NOMO-1 (cell line): Measurements from ENCODE around the gene MAPK10.

ENCODE experiments used
- DNase-seq, 2 experiments: peaks; one replicate each; lab custom pipeline; 2025; ENCODE audit not compliant: unreplicated experiment in 2 of 2; lab: John Stamatoyannopoulos, UW

Gene MAPK10

GRCh38 chr4:86344127-86344526 lies 15.7 kb downstream of the MAPK10 start:
- no peak for DNase-seq

DNA sequence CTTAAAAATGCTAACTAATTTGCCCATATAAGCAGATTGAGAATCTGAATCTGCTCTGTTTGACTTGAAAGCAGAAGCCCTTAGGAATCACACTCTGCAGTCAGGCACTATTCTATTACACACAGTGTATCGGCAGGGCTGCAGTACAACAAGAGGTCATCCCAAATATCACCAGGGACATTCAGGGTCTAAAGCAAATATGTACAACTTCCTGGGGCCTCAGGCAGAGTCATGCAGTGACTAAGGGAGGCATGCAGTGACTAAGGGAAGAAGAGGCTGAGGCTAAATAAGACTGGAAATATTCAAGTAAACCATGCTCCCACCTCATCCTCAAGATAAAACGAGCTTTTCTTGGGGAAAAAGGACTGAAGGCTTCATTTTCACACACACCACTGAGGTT lies 20.9 kb downstream of the MAPK10 start:
- DNase-seq: no peak

DNA sequence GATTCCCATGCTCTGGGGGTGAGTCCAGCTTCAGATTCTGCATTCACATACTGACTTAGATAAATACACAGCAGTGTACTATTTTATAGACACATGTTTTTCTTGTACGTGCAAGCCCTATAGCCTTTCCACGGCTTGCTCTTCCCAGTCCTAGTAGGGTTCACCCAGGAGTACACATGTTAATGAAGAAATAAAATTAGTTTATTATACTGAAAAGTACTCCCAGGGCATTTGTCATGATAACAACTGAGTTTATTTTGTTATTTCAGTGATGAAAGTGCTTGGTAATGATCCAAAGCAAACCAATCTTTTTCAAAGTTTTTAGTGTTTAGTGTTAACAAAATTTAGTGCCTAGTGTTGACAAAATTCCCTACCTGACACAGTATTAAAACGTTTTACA lies 21.3 kb downstream of the MAPK10 start:
- no peak for DNase-seq

- no peak for DNase-seq
Measured at GRCh38 chr4:86334020-86334750, 25.7 kb downstream of the MAPK10 start.

- no peak for DNase-seq
Measured at GRCh38 chr4:86333236-86333635, 26.6 kb downstream of the MAPK10 start.

GRCh38 chr4:86330961-86331742 lies 28.7 kb downstream of the MAPK10 start:
- DNase-seq: peak; percentile 2 to 60

DNA sequence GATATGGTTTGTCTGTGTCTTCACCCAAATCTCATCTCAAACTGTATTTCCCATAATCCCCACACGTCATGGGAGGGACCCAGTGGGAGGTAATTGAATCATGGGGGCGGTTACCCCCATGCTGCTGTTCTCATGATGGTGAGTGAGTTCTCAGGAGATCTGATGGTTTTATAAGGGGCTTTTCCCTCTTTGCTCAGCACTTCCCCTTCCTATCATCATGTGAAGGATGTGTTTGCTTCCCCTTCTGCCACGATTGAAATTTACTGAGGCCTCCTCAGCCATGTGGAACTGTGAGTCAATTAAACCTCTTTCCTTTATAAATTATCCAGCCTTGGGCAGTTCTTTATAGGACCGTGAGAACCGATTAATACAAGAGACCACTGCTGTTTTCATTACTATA lies 29.4 kb downstream of the MAPK10 start:
- DNase-seq: peak in 1 of 2 experiments; percentile 25

DNA sequence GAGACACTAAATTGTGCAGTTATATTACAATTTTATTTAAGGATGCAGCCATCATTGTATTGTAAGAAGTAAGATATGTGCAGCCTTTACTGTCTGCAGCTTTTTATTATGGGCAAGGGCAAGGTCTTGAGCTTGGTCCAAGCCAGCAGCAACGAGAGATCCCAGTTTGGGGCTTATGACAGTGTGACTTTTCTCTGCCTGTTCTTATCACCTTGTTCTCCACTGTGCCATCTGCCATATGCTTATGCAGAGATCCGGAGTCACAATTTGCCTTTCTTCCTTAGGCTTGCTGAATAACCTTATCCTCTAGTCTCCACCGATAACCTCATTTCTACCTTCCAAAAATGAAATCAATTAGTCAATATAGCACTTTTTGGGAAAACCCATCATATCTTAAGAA lies 30.4 kb downstream of the MAPK10 start:
- no peak for DNase-seq

DNA sequence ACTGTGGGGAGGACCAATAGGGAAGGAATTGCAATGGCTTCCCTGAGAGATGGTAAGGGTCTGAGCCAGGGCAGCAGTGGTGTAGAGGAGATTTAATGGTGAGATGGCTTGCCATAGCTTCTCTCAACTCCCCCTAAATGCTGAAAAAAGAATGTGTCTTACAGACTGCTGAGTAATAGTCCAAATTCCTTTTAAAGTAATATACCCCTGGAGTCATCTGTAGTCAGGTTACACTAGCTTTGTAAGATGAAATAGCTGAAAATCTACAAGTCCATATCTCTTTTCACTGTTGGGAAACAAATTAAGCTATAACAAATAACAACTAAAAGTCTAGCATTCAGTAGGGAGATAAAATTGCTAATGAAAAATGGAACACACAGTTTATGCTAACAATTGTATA lies 33.5 kb downstream of the MAPK10 start:
- no peak for DNase-seq

GRCh38 chr4:86319390-86319789 lies 40.5 kb downstream of the MAPK10 start:
- DNase-seq: no peak

DNA sequence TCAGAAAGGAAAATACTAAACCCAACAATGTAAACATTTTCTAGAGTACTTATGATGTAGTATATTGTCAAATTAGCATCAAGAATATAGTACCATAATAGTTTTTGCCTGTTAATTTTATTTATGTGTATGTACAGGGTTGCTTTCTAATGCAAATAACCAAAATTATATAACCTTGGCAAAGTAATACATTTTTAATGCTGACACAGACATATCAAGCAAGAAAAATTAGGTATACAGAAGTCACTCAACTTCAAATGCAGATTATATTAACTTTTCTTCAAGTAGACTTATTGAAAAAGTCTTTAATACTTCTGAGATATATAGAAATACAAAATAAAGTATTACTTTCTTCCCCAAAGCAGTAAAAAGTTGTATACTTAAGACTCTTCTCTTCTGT lies 44.3 kb downstream of the MAPK10 start:
- DNase-seq: no peak

DNA sequence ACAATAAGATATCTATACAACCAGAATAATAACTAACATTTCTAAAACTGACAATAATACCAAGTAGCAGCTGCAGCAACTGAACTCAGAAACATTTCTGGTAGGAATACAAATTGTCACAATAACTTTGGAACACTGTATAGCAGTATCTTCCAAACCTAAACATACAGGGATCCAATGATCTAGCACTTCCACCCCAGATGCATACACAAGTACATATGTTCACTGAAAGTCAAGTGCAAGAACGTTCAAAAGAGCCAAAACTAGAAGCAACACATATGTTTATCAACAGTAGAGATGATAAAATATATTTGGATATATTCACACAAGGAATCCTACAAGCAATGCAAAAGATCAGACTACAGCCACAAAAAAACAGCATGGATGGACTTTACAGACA lies 46.2 kb downstream of the MAPK10 start:
- DNase-seq: no peak

DNA sequence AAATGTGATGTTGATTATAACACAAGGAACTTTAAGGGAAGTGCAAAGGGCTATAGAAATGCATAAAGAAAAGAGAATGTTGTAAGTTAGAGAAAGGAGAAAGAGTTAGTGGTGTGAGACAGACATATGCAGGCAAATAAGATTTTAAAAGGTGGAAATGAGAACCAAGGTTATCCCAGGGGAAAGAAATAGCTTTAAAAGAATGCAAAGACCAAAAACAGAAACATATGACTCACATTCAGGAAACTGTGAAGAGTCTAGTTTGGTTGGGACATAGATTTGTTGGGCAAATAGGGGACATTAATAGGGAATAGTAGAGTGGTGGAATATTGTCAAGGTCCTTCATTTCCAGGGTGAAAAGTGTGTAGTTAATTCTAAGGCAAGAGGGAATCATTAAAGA lies 52.4 kb downstream of the MAPK10 start:
- no peak for DNase-seq

- DNase-seq: no peak
Measured at GRCh38 chr4:86306816-86307215, 53.0 kb downstream of the MAPK10 start.

- no peak for DNase-seq
Measured at GRCh38 chr4:86302830-86303229, 57.0 kb downstream of the MAPK10 start.

GRCh38 chr4:86302251-86302650 lies 57.6 kb downstream of the MAPK10 start:
- DNase-seq: no peak

DNA sequence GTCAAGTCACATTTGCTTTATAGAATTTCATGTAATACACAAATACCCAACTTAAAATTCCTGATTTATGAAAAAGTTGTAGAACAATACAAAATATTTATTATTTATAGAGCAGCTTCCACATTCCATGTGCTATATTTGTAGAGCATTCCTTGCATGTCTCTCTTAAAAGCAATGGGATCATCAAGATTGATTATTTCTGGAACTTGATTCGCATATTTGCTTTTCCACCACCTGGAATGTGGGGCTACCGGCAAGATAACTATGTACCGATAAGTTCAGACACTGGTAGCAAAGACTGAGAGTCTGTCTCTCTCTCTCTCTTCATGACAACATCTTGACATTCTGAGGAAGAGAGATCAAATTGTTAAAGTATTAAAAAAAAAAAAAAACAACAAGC lies 59.3 kb downstream of the MAPK10 start:
- DNase-seq: no peak

GRCh38 chr4:86296865-86297264 lies 63.0 kb downstream of the MAPK10 start:
- DNase-seq: no peak

DNA sequence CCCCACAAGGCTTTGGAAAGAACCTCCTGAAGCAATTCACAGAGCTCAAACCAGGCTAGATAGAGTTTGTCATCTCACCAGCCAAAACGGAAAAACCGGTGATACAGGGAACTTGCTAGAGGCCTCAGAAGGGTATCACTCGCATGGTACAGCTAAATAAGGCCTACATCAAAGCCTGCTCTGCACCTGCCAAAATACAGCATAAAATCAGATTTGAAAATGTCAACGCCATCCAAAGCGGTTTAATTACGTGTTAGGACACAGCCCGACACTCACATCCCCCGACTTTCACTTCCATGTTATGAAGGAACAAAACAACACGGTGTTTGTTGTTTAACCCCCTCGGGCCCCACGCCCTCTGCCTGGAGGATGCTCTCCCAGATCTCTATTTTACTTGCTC lies 65.0 kb downstream of the MAPK10 start:
- peak in 1 of 2 experiments; percentile 20 for DNase-seq

GRCh38 chr4:86291180-86291579 lies 68.7 kb downstream of the MAPK10 start:
- no peak for DNase-seq

DNA sequence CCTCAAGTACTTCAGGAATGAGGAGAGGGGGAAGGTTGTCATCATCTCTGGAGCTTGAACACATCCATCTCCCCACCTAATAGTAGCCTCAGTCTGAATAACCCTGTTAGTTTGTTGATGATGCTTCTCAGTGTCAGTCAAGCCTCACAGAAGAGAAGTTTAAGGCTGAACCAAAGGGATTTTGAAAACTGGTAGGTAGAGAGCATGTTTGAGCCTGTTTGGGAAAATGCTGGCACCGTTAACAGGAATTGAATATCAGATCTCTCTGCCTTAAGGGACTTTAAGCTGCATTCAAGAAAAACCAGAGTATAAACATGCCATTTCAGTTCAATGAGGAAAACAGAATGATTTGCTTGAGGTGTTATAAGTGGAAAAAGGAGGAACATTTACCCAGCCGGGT lies 73.1 kb downstream of the MAPK10 start:
- DNase-seq: no peak

- no peak for DNase-seq
Measured at GRCh38 chr4:86283371-86283770, 76.5 kb downstream of the MAPK10 start.
